ENCODE measurements around the gene KIF6. TPM values are rescaled to one million over a fixed set of nuclear protein-coding genes. Genes with fewer than 3 reads are reported as not detected.

KIF6 gene
- total RNA-seq, 1 donor from 2014 or later = 0.43 TPM

DNA sequence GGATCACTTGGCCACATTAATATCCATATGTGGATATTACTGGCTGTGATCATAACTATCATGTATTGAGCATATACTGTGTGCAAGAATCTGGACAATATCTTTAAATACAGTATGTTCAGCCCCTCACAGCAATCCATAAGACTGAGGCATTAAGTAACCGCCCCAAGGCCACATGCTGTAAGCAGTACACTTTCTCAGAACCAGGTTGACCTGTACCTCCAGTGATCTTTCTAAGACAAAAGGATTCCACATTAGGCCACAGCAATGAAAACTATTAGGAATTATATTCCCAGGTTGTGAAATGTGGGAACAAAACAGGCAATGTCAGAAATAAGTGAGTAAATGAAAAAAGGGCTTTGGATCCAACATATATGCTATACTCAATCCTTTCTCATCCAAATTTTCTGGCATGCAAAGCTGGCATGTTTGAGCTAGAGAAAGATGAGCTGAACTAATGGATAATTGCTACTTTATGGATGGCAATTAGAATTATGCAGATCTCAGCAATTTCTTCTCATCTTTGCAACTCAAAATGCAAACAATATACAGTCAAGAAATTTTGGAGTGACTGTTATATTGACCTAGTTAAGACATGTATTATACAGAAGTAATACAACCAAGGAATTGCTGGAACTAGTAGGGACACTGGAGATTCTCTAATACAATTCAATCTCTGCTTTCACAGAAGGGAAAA is 86.9 kb downstream of the KIF6 start:
- Histone ChIP-seq H3K4me3 (no peak overlapping the region), H3K27me3 (no peaks in the 10 kb centered on the region), H3K9me3 (no peaks in the 10 kb centered on the region), H3K27ac (no peak overlapping the region), H3K4me1 (no peaks in the 10 kb centered on the region), H3K36me3 (no peaks in the 10 kb centered on the region)
- intact Hi-C loops (cut with DNase I) = no loop called here
- TF ChIP-seq, protein P1, sequence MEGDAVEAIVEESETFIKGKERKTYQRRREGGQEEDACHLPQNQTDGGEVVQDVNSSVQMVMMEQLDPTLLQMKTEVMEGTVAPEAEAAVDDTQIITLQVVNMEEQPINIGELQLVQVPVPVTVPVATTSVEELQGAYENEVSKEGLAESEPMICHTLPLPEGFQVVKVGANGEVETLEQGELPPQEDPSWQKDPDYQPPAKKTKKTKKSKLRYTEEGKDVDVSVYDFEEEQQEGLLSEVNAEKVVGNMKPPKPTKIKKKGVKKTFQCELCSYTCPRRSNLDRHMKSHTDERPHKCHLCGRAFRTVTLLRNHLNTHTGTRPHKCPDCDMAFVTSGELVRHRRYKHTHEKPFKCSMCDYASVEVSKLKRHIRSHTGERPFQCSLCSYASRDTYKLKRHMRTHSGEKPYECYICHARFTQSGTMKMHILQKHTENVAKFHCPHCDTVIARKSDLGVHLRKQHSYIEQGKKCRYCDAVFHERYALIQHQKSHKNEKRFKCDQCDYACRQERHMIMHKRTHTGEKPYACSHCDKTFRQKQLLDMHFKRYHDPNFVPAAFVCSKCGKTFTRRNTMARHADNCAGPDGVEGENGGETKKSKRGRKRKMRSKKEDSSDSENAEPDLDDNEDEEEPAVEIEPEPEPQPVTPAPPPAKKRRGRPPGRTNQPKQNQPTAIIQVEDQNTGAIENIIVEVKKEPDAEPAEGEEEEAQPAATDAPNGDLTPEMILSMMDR (IDR thresholded peaks at IDR 0.05) = no peak
- no peak for DNase-seq (ENCODE audit: low spot score in 2 of 2)

DNA sequence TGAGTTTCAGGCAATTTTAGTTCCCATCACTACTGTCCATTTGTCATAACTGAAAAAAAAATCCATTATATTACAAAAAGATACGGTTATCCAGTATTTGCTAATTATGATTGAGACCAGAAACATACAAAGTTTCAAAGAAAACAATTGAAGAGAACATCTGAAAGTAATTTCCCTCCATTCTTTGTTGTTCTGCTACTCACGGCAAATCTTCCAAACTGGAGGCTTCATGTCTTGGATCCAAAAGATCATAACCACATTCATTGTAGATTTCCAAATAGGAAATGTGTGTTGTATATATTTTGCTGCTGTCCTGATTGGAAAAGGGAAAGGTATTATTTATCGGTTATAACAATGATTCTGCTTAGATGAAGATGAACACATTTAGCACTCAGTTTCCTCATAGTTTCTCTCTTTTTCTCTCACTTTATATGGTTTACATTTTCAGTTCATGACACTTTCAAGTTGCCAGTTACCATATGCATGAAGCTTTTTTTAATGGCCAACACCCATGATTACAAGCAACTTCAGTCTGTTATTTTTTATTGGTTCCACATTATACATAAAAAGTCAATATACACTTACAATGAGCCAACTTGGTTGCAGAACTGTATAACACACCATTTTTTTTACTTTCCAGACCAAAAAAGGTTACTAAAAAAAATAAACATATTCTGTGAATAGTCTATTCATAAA is 90.4 kb downstream of the KIF6 start:
- no peaks in the 10 kb centered on the region for H3K4me1 ChIP-seq
- intact Hi-C loops (cut with DNase I) = no loop called here
- TF ChIP-seq, protein P1 (IDR thresholded peaks at IDR 0.05) = no peak
- no peaks in the 10 kb centered on the region for H3K36me3 ChIP-seq
- no peak overlapping the region for H3K4me3 ChIP-seq
- no peaks in the 10 kb centered on the region for H3K9me3 ChIP-seq
- no peaks in the 10 kb centered on the region for H3K27me3 ChIP-seq
- no peak overlapping the region for H3K27ac ChIP-seq
- no peak for DNase-seq (ENCODE audit: low spot score in 2 of 2)

DNA sequence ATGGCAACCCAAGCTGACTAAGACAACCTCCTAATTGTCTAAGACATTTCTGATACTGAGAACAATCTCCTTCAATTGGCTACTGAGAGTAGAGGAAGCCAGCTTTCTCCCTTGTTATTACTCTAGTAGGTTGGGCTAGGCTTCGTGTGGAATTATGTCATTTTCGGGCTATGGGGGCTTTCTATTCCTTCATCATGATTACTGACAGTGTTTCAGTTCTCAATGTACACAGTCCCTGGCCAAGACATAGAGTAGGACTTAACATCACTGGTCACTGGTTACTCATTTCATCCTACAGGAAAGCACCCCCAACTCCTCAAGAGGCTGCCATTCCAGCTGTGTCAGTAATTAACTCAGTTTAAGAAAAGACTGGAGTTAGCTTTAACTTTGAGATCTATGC is 100.0 kb downstream of the KIF6 start:
- intact Hi-C loops (cut with DNase I) = no loop called here

DNA sequence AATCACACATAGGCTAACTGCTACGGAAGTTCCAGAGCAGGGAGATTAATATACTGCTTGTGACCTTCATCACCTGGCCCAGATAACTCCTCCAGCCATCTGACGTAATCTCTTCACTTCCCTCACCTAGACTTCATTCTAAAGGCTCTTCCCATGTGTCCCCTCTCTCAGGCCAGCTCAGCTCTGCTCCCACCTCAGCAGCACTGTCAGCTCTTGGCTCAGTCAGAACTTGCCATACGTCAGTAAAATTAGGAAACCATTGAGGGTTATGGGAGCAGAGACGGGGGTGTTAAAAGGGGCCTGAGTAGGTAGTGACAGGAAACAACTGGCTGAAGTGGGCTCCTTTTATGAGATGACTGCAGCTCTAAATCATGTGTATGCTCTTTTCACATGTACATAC is 101.5 kb downstream of the KIF6 start:
- DNase-seq (ENCODE audit: low spot score in 2 of 2) = no peak
- Histone ChIP-seq H3K4me1 (no peaks in the 10 kb centered on the region), H3K36me3 (no peaks in the 10 kb centered on the region), H3K4me3 (no peak overlapping the region), H3K27me3 (no peaks in the 10 kb centered on the region), H3K27ac (no peak overlapping the region), H3K9me3 (no peaks in the 10 kb centered on the region)
- intact Hi-C loops (cut with DNase I) = no loop called here
- TF ChIP-seq, protein P1 (IDR thresholded peaks at IDR 0.05) = no peak

More for the DNA sequence above, 100.0 kb downstream of the KIF6 start:
- Histone ChIP-seq H3K27me3 (no peaks in the 10 kb centered on the region), H3K27ac (no peak overlapping the region), H3K4me3 (no peak overlapping the region), H3K9me3 (no peaks in the 10 kb centered on the region), H3K4me1 (no peaks in the 10 kb centered on the region), H3K36me3 (no peaks in the 10 kb centered on the region)
- TF ChIP-seq, protein P1 (IDR thresholded peaks at IDR 0.05) = no peak
- DNase-seq (ENCODE audit: low spot score in 2 of 2) = no peak

DNA sequence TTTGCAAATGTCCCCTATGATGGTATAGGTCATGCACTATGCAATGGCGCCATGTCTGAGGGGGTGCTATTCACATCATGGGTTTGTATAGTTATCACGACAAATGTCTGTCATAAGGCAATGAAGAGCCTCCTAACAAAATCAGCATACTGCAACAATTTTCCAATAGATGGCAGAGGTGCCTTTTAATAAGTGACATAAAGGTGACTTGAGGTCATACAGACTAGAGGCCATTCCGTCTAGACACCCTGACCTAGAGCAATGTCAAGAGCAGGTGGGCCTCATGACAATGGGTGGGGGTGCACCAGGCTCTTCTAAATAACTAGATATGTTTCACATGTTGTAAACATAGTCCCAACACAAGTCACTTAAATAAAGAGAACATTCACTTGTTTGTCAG is 107.7 kb downstream of the KIF6 start:
- DNase-seq (ENCODE audit: low spot score in 2 of 2) = no peak
- Histone ChIP-seq H3K4me1 (no peaks in the 10 kb centered on the region), H3K36me3 (no peaks in the 10 kb centered on the region), H3K9me3 (no peaks in the 10 kb centered on the region), H3K4me3 (no peak overlapping the region), H3K27me3 (no peaks in the 10 kb centered on the region), H3K27ac (no peak overlapping the region)
- intact Hi-C loops (cut with DNase I) = no loop called here
- TF ChIP-seq, protein P1 (IDR thresholded peaks at IDR 0.05) = no peak

Measured in ascending aorta (tissue), 2 donors.